Activated naive CD4-positive, alpha-beta T cell treated with anti-CD3 and anti-CD28 coated beads for 36 hours (primary cell): ENCODE data around the gene KIRREL3. TPM values are rescaled to one million over a fixed set of nuclear protein-coding genes. Genes with fewer than 3 reads are reported as not detected.
"Not testable (repeated sequence)": the region's sequence is repeated elsewhere in the genome, so short reads cannot be mapped to it uniquely, and the experiment has no call there.

ENCODE experiments used
- CTCF ChIA-PET: fragments of 350-600 bp; sonication (Branson Sonifier 250); formaldehyde crosslinking; loops from one replicate; lab custom pipeline; 2021; ENCODE audit warnings: antibody characterized with exemption; lab: Charles Lee
- DNase-seq: peaks from one replicate; pipeline ENCODE4 v3.0.0-alpha.2; 2020
- H3K27ac Mint-ChIP-seq: one replicate; pipeline ENCODE4 v1.8.0; 2021; ENCODE audit warnings: mild to moderate bottlenecking, mixed read lengths
- H3K27me3 Mint-ChIP-seq: one replicate; pipeline ENCODE4 v1.8.0; 2021; ENCODE audit warnings: low read depth, mixed read lengths
- H3K36me3 Mint-ChIP-seq: one replicate; pipeline ENCODE4 v1.8.0; 2021; ENCODE audit warnings: low read depth, mixed read lengths
- H3K4me1 Mint-ChIP-seq: one replicate; pipeline ENCODE4 v1.8.0; 2021; ENCODE audit warnings: low read depth, mixed read lengths
- H3K4me3 Mint-ChIP-seq: one replicate; pipeline ENCODE4 v1.8.0; 2021; ENCODE audit warnings: mild to moderate bottlenecking, moderate library complexity, mixed read lengths
- H3K9me3 Mint-ChIP-seq: one replicate; pipeline ENCODE4 v1.8.0; 2021; ENCODE audit warnings: mixed read lengths
- intact Hi-C: fragments of 100-400 bp; cut with micrococcal nuclease; formaldehyde crosslinking; loops from one replicate; pipeline ENCODE4 v1.15.1; 2023
- total RNA-seq, 2 experiments: library from RNA; stranded (reverse); gene quantifications; one replicate each; pipeline ENCODE4 v1.2.3, GENCODE V29; 2021

Gene KIRREL3
- total RNA-seq, 2 experiments from 2014 or later, result not detected

DNA sequence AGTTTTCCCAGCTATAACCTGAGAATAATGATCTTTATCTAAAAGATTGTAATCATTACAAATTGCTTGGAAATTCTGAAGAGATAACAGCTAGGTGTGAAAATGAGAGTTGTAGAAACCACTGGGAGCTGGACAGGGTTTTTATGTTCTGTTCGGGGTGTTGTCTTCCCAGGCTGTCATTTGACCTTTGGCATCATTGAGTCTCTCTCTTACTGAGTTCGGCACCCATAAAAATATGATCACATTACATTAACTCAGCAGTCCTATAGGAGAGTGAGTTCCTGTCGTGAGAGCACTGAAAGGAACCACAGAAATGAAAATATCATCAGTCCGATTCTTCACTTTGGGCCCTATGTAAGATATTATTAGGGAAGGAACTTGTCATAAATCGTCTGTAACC is 29.3 kb downstream of the KIRREL3 start:
- Mint-ChIP-seq H3K4me3 (no peak overlapping the region), H3K27me3 (peaks cover 27% of the 10 kb centered on the region), H3K4me1 (no peaks in the 10 kb centered on the region), H3K36me3 (no peaks in the 10 kb centered on the region), H3K27ac (no peak overlapping the region), H3K9me3 (no peaks in the 10 kb centered on the region)
- intact Hi-C loops, result no loop called here
- no peak for DNase-seq
- CTCF ChIA-PET, result no interaction called here

DNA sequence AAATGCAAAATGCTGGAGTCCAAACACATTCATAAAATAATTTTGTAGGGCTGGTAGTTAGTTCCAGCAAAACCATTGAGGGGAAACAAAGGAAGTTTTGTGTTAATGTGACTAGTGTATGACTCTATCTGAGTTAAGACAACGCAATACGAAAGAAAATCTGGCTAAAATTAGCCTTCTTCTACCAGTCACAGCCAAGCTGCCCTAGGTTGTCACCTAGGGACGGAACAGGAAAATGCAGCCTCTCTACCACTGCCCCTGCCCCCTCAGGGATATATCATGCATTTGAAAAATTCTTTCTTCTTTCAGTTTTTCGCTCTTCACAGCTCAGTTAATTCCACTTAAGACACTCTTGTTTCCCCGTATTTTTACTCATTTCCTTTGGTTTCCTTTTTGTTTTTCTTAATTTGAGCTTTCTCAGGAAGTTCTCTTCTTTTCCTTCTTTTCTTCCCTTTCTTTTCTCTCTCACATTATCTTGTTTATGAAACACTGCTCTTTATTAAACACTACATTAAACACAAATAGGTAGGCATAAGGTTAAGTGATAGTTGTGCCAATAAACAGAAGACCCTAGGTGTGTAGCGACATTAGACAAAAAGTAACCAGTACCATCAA is 30.6 kb downstream of the KIRREL3 start:
- intact Hi-C loops, result no loop called here
- Mint-ChIP-seq H3K4me3 (no peak overlapping the region), H3K27me3 (peaks cover 28% of the 10 kb centered on the region), H3K36me3 (no peaks in the 10 kb centered on the region), H3K9me3 (no peaks in the 10 kb centered on the region), H3K27ac (no peak overlapping the region), H3K4me1 (no peaks in the 10 kb centered on the region)
- no peak for DNase-seq
- CTCF ChIA-PET, result interaction anchor here (1.1 kb wide), 1 partner anchor 21 kb away, joined by 3 read pairs; no protein-coding TSS in a partner anchor

DNA sequence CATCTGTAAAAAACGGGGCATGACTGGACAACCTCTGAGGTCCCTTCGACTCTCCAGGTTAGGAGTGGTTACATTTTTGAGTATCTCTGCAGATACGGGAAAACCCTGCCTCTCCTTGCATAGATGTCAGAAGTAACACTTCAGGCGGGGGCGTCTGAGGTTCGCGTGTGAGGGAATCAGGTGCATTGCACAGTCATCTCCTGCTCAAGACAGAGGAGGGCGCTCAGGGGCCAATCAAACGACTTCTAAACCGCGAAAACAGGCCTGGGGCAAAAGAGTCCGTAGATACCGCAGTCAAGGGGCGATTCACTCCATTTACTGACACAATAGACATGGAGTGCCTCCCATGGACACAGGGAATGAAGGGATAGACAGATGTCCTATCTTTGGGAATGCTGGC is 31.7 kb downstream of the KIRREL3 start:
- no peak overlapping the region for H3K4me3 Mint-ChIP-seq
- H3K4me1 Mint-ChIP-seq, result no peaks in the 10 kb centered on the region
- intact Hi-C loops, result no loop called here
- H3K36me3 Mint-ChIP-seq, result no peaks in the 10 kb centered on the region
- H3K9me3 Mint-ChIP-seq, result no peaks in the 10 kb centered on the region
- H3K27ac Mint-ChIP-seq, result no peak overlapping the region
- DNase-seq, result peak; percentile 11
- CTCF ChIA-PET, result no interaction called here
- H3K27me3 Mint-ChIP-seq, result peaks cover 28% of the 10 kb centered on the region

DNA sequence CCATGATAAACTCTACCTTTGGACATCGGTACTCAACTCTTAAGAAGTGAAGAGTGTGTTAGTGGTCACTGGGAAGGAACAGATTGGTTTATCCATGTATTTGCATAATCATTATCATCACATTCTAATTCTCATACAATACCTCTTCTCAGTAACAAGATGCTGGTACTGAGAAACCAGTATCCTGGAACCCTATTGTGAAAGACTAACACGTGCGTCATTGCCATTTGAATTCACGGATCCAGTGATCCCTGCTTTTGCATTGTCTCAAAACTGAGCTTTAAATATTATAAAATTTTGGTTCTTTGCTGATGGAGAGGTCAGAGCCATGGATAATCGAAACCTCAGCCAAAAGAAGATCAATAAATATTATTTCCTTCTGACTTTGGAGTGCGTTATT is 35.2 kb downstream of the KIRREL3 start:
- CTCF ChIA-PET, result no interaction called here
- H3K4me1 Mint-ChIP-seq, result no peaks in the 10 kb centered on the region
- no peak overlapping the region for H3K4me3 Mint-ChIP-seq

DNA sequence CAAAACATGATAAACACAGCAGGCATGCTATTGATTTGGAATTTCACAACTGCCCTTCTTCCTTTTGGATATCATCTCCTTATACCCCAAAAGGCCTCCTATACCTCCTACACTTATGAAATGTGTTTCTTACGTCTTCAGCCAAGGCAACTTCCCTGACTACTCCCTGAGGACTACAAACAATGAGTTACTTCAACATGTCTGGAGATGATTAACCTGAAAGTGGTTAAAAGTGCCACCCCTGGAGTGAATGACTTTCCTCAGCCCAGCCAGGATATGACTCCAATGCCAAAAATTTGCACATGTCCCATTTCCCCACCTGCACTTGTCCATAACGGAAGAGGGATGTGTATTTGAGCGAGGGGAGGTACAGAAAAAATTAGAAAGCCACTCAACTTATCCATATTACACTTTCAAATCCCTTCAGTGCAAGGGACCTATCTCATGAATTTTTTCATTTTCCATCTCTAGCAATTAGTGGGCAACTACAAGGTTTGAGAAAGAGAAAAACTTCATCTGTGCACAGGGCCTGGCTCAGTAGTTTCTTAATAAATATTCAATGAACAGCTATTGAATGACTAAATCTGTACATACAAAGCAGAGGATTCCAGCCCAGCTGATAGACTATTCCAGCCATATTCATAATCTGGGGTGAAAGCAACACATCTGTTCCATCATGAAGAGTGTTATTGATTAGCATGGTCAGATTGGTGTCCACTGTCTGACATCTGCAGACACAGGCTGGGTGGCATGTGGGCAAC is 36.8 kb downstream of the KIRREL3 start:
- CTCF ChIA-PET, result no interaction called here
- intact Hi-C loops, result no loop called here

More for the DNA sequence above, 35.2 kb downstream of the KIRREL3 start:
- no peak for DNase-seq
- no peak overlapping the region for H3K27ac Mint-ChIP-seq
- no peaks in the 10 kb centered on the region for H3K9me3 Mint-ChIP-seq
- peaks cover 34% of the 10 kb centered on the region for H3K27me3 Mint-ChIP-seq
- intact Hi-C loops, result no loop called here
- no peaks in the 10 kb centered on the region for H3K36me3 Mint-ChIP-seq

DNA sequence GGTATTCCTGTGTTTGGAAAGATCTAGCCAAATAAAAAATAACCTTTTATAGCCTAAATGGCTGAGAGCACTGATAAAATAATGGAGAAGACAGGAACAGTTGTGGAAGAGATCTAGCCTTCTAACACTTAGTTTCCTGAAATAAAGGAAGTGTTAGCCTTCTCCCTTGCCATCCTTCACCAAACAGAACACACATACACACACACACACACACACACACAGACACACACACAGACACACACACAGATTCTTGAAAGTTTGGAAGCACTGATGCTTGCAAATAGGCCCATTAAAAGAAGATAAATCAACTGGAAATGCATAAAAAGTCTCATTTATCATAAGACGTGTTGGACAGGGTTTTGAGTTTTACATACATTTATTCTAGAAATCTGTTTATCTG is 37.5 kb downstream of the KIRREL3 start:
- Mint-ChIP-seq H3K9me3 (no peaks in the 10 kb centered on the region), H3K4me1 (no peaks in the 10 kb centered on the region)
- intact Hi-C loops, result no loop called here

More for the DNA sequence above, 36.8 kb downstream of the KIRREL3 start:
- no peak overlapping the region for H3K27ac Mint-ChIP-seq
- H3K9me3 Mint-ChIP-seq, result no peaks in the 10 kb centered on the region
- H3K4me1 Mint-ChIP-seq, result no peaks in the 10 kb centered on the region
- peaks cover 31% of the 10 kb centered on the region for H3K27me3 Mint-ChIP-seq
- no peaks in the 10 kb centered on the region for H3K36me3 Mint-ChIP-seq
- no peak overlapping the region for H3K4me3 Mint-ChIP-seq
- DNase-seq, result no peak

DNA sequence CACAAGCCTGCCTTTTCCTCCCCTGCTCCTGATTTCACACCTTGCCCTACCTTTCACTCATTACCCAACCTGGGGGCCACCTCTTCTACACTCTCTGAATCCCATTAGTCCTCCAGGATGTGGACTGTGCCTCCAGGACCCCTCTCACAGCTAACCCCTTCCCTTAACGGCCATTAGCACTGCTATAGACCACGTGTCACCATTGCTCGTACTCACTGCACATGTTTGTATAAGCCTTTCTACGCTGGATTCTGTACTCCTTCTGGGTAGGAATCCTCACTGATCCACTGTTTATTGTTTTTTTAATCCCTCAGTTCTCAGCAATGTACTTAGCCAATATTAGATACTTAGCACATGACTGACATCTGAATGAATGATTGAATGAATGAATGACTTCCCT is 40.9 kb downstream of the KIRREL3 start:
- H3K27me3 Mint-ChIP-seq, result peaks cover 26% of the 10 kb centered on the region
- H3K4me1 Mint-ChIP-seq, result no peaks in the 10 kb centered on the region
- H3K27ac Mint-ChIP-seq, result no peak overlapping the region
- H3K36me3 Mint-ChIP-seq, result no peaks in the 10 kb centered on the region
- no peak for DNase-seq
- no peak overlapping the region for H3K4me3 Mint-ChIP-seq
- intact Hi-C loops, result no loop called here
- CTCF ChIA-PET, result no interaction called here
- no peaks in the 10 kb centered on the region for H3K9me3 Mint-ChIP-seq

More for the DNA sequence above, 37.5 kb downstream of the KIRREL3 start:
- Mint-ChIP-seq H3K4me3 (no peak overlapping the region), H3K27ac (no peak overlapping the region), H3K27me3 (peaks cover 30% of the 10 kb centered on the region), H3K36me3 (no peaks in the 10 kb centered on the region)
- CTCF ChIA-PET, result no interaction called here
- no peak for DNase-seq

DNA sequence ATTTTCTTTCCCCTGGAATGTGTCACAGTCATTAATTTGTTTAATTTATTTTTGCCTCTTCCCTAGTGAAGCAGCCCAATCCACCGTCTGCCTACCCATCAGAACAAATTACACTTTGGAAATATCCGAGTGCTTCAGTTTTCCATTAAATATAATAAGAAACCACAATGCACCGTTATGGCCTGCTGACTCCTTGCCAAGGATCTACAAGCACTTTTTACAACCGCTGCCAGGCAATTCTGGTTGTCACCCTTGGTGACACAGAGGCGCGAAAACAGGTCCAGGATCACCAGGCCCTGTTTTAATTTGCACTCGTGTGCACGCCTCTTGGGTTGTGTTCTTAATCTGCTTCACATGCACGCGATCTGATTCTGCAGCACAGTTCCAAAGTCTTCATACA is 43.9 kb downstream of the KIRREL3 start:
- Mint-ChIP-seq H3K4me3 (no peak overlapping the region), H3K27ac (no peak overlapping the region), H3K4me1 (no peaks in the 10 kb centered on the region), H3K27me3 (peaks cover 13% of the 10 kb centered on the region), H3K9me3 (no peaks in the 10 kb centered on the region), H3K36me3 (no peaks in the 10 kb centered on the region)
- intact Hi-C loops, result no loop called here
- DNase-seq, result no peak
- CTCF ChIA-PET, result no interaction called here

DNA sequence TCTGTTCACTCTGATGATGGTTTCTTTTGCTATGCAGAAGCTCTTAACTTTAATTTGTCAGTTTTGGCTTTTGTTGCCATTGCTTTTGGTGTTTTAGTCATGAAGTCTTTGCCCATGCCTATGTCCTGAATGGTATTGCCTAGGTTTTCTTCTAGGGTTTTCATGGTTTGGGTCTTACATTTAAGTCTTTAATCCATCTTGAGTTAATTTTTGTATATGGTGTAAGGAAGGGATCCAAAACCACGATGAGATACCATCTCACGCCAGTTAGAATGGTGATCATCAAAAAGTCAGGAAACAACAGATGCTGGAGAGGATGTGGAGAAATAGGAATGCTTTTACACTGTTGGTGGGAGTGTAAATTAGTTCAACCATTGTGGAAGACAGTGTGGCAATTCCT is 48.0 kb downstream of the KIRREL3 start:
- intact Hi-C loops, DNase-seq, H3K4me1 Mint-ChIP-seq, H3K9me3 Mint-ChIP-seq, CTCF ChIA-PET, H3K4me3 Mint-ChIP-seq, H3K27me3 Mint-ChIP-seq, H3K27ac Mint-ChIP-seq, H3K36me3 Mint-ChIP-seq: not testable (repeated sequence)

DNA sequence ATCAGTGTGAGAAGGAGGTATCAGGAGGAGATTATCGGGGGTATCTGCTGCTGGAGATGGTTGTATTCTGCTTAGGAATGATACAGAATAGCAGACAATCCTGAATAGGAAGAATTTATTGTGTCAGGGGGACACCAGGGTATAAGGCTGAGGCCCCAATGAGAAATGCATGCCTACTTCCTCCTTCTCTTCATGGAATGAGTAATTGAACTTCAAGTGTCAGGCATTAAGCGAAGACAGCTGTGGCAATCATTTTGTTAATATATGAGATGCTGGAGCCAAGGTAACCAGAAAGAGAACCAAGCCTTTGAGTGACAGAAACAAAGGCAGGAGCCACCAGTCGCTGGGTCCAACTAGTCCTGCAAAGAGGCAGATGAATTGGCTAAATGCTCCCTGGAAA is 49.1 kb downstream of the KIRREL3 start:
- intact Hi-C loops, result no loop called here
- Mint-ChIP-seq H3K27ac (no peak overlapping the region), H3K36me3 (no peaks in the 10 kb centered on the region), H3K9me3 (no peaks in the 10 kb centered on the region), H3K4me1 (no peaks in the 10 kb centered on the region), H3K27me3 (peaks cover 6% of the 10 kb centered on the region), H3K4me3 (no peak overlapping the region)
- no peak for DNase-seq
- CTCF ChIA-PET, result no interaction called here

GRCh38 chr11:126949066-126949891 is 51.3 kb downstream of the KIRREL3 start:
- no peaks in the 10 kb centered on the region for H3K36me3 Mint-ChIP-seq
- intact Hi-C loops, result no loop called here
- peaks cover 3% of the 10 kb centered on the region for H3K27me3 Mint-ChIP-seq
- H3K27ac Mint-ChIP-seq, result no peak overlapping the region
- DNase-seq, result peak; percentile 7
- H3K4me3 Mint-ChIP-seq, result no peak overlapping the region
- CTCF ChIA-PET, result no interaction called here
- H3K4me1 Mint-ChIP-seq, result no peaks in the 10 kb centered on the region
- no peaks in the 10 kb centered on the region for H3K9me3 Mint-ChIP-seq

GRCh38 chr11:126948563-126948962 is 52.0 kb downstream of the KIRREL3 start:
- no peak overlapping the region for H3K4me3 Mint-ChIP-seq
- no peak for DNase-seq
- H3K36me3 Mint-ChIP-seq, result no peaks in the 10 kb centered on the region
- H3K27me3 Mint-ChIP-seq, result peaks cover 3% of the 10 kb centered on the region
- no peaks in the 10 kb centered on the region for H3K4me1 Mint-ChIP-seq
- no peak overlapping the region for H3K27ac Mint-ChIP-seq
- CTCF ChIA-PET, result no interaction called here
- intact Hi-C loops, result no loop called here
- no peaks in the 10 kb centered on the region for H3K9me3 Mint-ChIP-seq
